Muscle layer of duodenum (tissue), 2 donors: ENCODE results near the gene APLF.
"Not testable (repeated sequence)": the region's sequence is repeated elsewhere in the genome, so short reads cannot be mapped to it uniquely, and the experiment has no call there.

Experiments used
- H3K27ac ChIP-seq: one replicate; pipeline ENCODE4 v1.7.0; 2013; ENCODE audit warnings: mild to moderate bottlenecking, low read length
- H3K27me3 ChIP-seq: one replicate; pipeline ENCODE4 v1.7.0; 2013; ENCODE audit warnings: low read depth, mild to moderate bottlenecking, control low read depth, low read length
- H3K36me3 ChIP-seq, 2 donors: one replicate each; pipeline ENCODE4 v1.7.0; 2013; ENCODE audit warnings: low read length in 2 of 2, control low read depth in 1 of 2, mild to moderate bottlenecking in 1 of 2; ENCODE audit not compliant: insufficient read depth in 2 of 2, control insufficient read depth in 1 of 2
- H3K4me1 ChIP-seq, 2 donors: one replicate each; pipeline ENCODE4 v1.7.0; 2013; ENCODE audit warnings: low read length in 2 of 2, mild to moderate bottlenecking in 2 of 2, control low read depth in 1 of 2, moderate library complexity in 1 of 2; ENCODE audit not compliant: insufficient read depth in 2 of 2, control insufficient read depth in 1 of 2
- H3K4me3 ChIP-seq, 2 donors: one replicate each; pipeline ENCODE4 v1.7.0; 2013; ENCODE audit warnings: low read length in 2 of 2, low read depth in 1 of 2, mild to moderate bottlenecking in 1 of 2
- H3K9me3 ChIP-seq, 2 donors: one replicate each; pipeline ENCODE4 v1.7.0; 2013; ENCODE audit warnings: low read length in 2 of 2, control low read depth in 1 of 2, mild to moderate bottlenecking in 1 of 2; ENCODE audit not compliant: control insufficient read depth in 1 of 2
- donor health status: healthy.

APLF gene

DNA sequence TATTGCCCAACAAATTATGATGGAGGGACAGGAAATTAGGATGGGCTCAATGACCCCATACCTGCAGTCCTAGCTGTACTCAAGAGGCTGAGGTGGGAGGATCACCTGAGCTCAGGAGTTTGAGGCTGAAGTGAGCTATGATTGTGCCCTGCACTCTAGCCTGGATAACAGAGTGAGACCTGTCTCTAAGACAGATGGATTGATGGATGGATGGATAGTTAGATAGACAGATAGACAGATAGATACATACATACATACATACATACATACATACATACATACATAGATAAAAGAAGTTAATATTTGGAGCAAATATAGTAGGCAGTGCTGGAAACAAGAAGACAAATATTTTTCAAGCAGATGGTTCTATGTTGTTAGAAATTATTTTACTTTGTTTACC lies 97.9 kb downstream of the APLF start:
- no peaks in the 10 kb centered on the region for H3K9me3 ChIP-seq
- H3K27ac ChIP-seq = no peak overlapping the region
- H3K4me3 ChIP-seq = no peak overlapping the region
- no peaks in the 10 kb centered on the region for H3K36me3 ChIP-seq
- H3K4me1 ChIP-seq = no peaks in the 10 kb centered on the region
- no peaks in the 10 kb centered on the region for H3K27me3 ChIP-seq

DNA sequence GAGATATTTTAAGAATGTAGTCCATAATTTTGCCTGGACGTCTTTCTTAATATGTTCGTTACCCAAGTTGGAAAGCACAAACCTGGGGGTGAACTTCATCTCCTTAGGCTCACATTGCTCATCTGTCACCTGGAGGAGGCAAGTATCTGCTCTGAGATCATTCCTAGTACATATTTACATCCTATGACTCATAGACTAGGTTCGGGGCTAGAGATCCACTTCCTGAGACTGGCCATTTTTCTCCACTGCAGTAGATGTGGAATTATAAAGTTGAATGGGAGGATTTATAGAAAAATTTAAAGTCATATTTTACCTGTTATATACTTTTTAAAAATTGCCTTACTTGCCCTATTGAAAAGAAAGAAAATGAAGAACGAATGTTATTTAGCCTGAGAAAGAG lies 98.5 kb downstream of the APLF start:
- H3K27me3 ChIP-seq = no peaks in the 10 kb centered on the region
- H3K27ac ChIP-seq = no peak overlapping the region
- H3K9me3 ChIP-seq = no peaks in the 10 kb centered on the region
- no peaks in the 10 kb centered on the region for H3K36me3 ChIP-seq
- no peak overlapping the region for H3K4me3 ChIP-seq
- H3K4me1 ChIP-seq = no peaks in the 10 kb centered on the region

DNA sequence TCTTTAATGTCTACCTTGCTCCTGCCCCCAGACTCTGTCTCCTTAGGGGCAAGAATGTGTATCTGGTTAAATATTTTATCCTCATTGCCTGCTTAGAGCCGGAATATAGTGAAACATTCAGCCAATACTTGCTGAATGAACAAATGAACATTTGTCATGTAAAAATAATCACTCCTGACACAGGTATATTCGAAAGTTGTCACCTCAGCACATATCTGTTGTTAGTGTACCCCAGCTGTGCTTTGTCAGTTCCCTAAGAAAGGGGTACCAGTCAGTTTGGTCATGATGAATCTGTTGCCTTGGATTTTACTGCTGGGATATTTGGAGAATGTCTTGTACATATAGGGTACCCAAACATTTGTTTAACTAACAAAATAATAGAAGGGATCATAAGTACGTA lies 99.0 kb downstream of the APLF start:
- Histone ChIP-seq H3K36me3 (no peaks in the 10 kb centered on the region), H3K27me3 (no peaks in the 10 kb centered on the region), H3K27ac (no peak overlapping the region), H3K4me3 (no peak overlapping the region), H3K9me3 (no peaks in the 10 kb centered on the region), H3K4me1 (no peaks in the 10 kb centered on the region)

DNA sequence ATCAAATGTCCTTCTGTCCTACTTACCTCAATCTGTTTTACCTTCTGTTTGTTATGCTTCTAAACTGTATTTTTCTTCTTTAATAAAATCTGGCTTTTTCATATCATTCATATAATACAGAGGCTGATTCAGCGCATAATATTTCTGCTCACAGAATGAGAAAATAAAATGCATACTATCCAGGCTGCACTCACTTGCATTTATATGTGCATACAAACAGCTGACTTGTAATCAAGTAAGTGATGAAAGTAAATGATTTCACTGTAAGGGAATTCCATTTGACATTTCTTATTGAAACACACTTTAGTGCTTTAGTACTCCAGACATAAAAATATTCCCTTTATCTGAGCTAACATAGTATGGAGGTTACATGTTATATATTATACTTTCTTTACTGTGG lies 100.7 kb downstream of the APLF start:
- H3K36me3 ChIP-seq = no peaks in the 10 kb centered on the region
- no peak overlapping the region for H3K4me3 ChIP-seq
- H3K27ac ChIP-seq = no peak overlapping the region
- no peaks in the 10 kb centered on the region for H3K4me1 ChIP-seq
- H3K27me3 ChIP-seq = no peaks in the 10 kb centered on the region
- H3K9me3 ChIP-seq = no peaks in the 10 kb centered on the region

DNA sequence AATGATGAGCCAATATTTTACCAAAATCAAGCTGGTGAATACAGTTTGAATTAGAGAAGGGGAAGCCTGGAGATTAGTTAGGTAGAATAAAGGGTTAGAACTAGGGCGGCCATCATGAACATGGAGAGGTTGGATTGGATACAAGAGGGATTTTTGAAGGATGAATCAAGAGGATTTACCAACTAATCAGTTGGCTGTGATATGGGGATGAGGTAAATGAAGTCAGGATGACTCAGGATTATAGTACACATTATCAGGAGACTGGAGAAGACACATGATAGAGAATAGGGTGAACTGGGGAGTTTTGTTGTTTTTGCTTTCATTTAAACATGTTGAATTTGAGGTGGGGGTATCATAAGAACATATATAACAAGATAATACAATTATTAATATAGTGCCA lies 102.2 kb downstream of the APLF start:
- no peak overlapping the region for H3K27ac ChIP-seq
- H3K36me3 ChIP-seq = no peaks in the 10 kb centered on the region
- no peak overlapping the region for H3K4me3 ChIP-seq
- no peaks in the 10 kb centered on the region for H3K4me1 ChIP-seq
- H3K27me3 ChIP-seq = no peaks in the 10 kb centered on the region
- no peaks in the 10 kb centered on the region for H3K9me3 ChIP-seq

DNA sequence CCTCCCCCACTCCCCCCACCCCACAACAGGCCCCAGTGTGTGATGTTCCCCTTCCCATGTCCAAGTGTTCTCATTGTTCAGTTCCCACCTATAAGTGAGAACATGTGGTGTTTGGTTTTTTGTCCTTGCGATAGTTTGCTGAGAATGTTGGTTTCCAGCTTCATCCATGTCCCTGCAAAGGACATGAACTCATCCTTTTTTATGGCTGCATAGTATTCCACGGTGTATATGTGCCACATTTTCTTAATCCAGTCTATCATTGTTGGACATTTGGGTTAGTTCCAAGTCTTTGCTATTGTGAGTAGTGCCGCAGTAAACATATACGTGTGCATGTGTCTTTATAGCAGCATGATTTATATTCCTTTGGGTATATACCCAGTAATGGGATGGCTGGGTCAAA lies 103.0 kb downstream of the APLF start:
- not testable (repeated sequence) for H3K27ac ChIP-seq, H3K9me3 ChIP-seq, H3K4me3 ChIP-seq, H3K36me3 ChIP-seq, H3K27me3 ChIP-seq, H3K4me1 ChIP-seq

DNA sequence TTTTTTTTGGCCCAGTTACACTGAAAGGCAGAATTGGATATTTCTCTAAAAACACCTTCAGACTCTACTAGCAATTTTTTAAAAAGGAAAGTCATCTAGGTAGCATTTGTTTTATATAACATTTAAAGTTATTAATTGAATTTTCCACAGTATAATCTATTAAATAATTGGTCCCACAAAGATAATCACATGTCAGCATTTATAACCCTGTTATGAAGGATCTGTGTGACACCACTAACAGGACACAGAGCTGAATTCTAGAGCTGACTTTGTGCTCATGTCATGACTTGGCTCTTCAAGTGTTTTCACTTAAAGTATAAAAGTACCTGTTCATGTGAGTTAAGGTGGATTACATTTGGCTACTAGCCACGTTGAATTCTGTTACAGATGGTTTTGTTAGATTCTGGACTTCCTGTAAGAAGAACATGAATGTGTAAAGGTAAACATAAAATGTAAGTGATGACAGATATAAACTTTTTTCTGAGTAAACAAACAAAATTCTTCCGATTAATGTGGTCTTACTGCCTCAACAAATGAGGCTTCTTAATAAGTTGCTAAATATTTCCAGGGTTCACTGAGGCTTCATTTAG lies 106.9 kb downstream of the APLF start:
- no peak overlapping the region for H3K4me3 ChIP-seq
- H3K36me3 ChIP-seq = no peaks in the 10 kb centered on the region
- H3K27ac ChIP-seq = no peak overlapping the region
- H3K27me3 ChIP-seq = no peaks in the 10 kb centered on the region
- no peaks in the 10 kb centered on the region for H3K9me3 ChIP-seq
- H3K4me1 ChIP-seq = no peaks in the 10 kb centered on the region

DNA sequence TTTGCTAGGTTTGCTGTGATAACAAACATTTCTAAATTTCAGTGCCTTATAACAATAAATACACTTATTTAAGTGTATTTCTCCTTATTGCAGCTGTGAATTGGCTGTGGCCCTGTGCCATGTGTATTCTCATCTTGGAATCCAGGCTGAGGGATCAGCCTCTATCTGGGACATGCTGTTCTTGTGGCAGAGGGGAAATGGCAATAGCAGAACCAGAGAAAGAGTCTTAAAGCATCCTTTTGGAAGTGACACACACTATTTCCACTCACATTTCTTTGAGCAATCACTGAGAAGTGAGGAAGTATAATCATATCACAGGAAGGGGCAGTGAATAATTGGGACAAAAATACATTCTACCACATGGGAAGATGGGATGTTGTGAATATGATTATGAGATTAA lies 109.8 kb downstream of the APLF start:
- Histone ChIP-seq H3K4me1 (no peaks in the 10 kb centered on the region), H3K27me3 (no peaks in the 10 kb centered on the region), H3K36me3 (no peaks in the 10 kb centered on the region), H3K27ac (no peak overlapping the region), H3K9me3 (no peaks in the 10 kb centered on the region), H3K4me3 (no peak overlapping the region)

DNA sequence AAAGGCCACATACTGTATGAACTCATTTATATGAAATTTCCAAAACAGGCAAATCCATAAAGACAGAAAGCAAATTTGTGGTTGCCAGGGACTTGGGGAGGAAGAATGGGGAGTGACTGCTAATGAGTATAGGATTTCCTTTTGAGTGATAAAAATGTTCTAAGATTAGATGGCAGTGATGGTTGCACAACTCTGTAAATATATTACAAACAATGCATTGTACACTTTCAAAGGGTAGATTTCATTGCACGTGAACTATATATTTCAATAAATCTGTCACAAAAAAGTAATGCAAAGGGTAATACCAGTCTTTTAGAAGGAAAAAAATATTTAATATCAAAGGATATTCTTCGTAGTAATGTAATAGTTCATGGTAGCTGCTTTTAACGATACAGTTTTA lies 112.3 kb downstream of the APLF start:
- H3K4me1 ChIP-seq = no peaks in the 10 kb centered on the region
- H3K27me3 ChIP-seq = no peaks in the 10 kb centered on the region
- no peak overlapping the region for H3K27ac ChIP-seq

DNA sequence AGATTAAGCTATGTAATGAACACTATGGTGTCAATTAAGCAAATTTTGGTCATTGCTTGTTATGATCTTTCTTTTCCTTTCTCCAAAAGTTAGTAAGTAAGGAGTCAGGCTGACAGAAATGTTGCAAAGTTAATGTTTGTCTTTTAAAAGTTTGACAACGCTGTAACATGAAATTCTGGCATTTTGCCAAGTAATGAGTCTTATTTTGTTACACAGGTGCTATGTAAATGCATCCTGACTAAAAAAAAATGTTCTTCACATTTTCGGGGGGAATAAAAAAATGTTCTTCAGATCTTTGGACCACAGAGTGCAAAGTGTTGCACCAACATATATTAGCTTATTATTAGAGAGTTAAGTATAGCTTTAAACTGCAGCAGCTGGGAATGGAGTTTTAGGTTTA lies 121.2 kb downstream of the APLF start:
- no peaks in the 10 kb centered on the region for H3K4me1 ChIP-seq
- H3K27me3 ChIP-seq = no peaks in the 10 kb centered on the region

More for the DNA sequence above, 112.3 kb downstream of the APLF start:
- Histone ChIP-seq H3K9me3 (no peaks in the 10 kb centered on the region), H3K4me3 (no peak overlapping the region), H3K36me3 (no peaks in the 10 kb centered on the region)

DNA sequence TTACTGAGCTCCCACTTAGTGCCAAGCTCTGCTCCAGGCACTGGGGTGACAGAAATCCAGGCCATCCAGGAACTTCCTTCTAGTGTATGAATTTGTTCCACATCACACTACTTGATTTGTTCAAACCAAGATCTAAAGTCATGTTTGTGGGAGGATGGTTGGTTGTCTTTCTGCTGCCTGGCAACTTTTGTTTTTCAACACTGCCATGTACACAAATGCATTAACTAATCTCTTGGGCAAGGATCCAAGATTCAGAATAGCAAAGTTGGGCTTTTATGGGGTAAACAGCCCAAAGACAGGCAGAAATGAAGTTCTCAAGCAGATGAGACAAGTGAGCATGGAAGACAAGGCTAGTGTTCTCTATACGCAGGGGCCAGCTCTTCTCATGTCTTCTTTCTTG lies 122.6 kb downstream of the APLF start:
- Histone ChIP-seq H3K36me3 (peaks cover 0 to 6% of the 10 kb centered on the region in 2 donors), H3K27ac (no peak overlapping the region), H3K27me3 (no peaks in the 10 kb centered on the region), H3K9me3 (no peaks in the 10 kb centered on the region), H3K4me3 (no peak overlapping the region), H3K4me1 (no peaks in the 10 kb centered on the region)

More for the DNA sequence above, 121.2 kb downstream of the APLF start:
- Histone ChIP-seq H3K9me3 (no peaks in the 10 kb centered on the region), H3K27ac (no peak overlapping the region), H3K36me3 (peaks cover 0 to 6% of the 10 kb centered on the region in 2 donors), H3K4me3 (no peak overlapping the region)

DNA sequence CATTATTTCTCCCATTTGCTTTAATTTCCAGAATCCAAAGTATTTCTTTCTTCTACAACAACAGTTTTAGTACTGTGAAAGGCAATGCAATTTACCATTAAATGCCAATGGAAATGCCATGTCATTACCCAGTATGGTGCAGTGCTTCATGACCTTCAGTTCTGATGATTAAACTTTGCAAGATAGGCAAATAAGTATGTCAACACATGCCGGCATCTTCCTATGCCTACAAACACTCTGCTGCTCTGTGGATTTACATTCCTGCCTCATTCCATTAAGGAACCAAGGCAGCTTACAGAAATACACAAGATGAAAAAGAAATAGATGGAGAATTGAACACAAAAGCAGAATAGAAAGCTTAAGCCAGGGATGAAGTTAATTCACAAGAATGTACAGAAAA lies 123.3 kb downstream of the APLF start:
- no peaks in the 10 kb centered on the region for H3K27me3 ChIP-seq
- peaks cover 0 to 6% of the 10 kb centered on the region in 2 donors for H3K36me3 ChIP-seq
- H3K4me3 ChIP-seq = no peak overlapping the region
- H3K27ac ChIP-seq = no peak overlapping the region
- H3K4me1 ChIP-seq = no peaks in the 10 kb centered on the region
- no peaks in the 10 kb centered on the region for H3K9me3 ChIP-seq
